CD4-positive, alpha-beta T cell (primary cell): ENCODE measurements around the gene HLA-DOA. TPM values are rescaled to one million over a fixed set of nuclear protein-coding genes. Genes with fewer than 3 reads are reported as not detected.

Source experiments
- ATAC-seq: fragments of 200-7000 bp; cut with Tn5 transposase; one replicate; pipeline ENCODE4 v1.10.0; 2022; ENCODE audit warnings: mild to moderate bottlenecking; ENCODE audit not compliant: poor library complexity
- CTCF ChIA-PET: fragments of 350-600 bp; sonication (Branson Sonifier 250); formaldehyde crosslinking; loops from one replicate; lab custom pipeline; 2021; ENCODE audit warnings: antibody characterized with exemption, inconsistent platforms; lab: Charles Lee
- POLR2A ChIA-PET: fragments of 350-600 bp; sonication (Branson Sonifier 250); formaldehyde crosslinking; loops from one replicate; lab custom pipeline; 2021; ENCODE audit warnings: antibody characterized with exemption, inconsistent platforms; lab: Charles Lee
- DNase-seq, 14 experiments: peaks; one replicate each; pipeline ENCODE4 v3.0.0-alpha.2; 2013 to 2020; ENCODE audit warnings: mixed read lengths in 2 of 14
- H3K27ac ChIP-seq, 2 donors: one replicate each; pipeline versions ENCODE4 v1.5.1 to v1.7.0; 2013; ENCODE audit warnings: low read length in 2 of 2, low read depth in 1 of 2, mild to moderate bottlenecking in 1 of 2
- H3K27me3 ChIP-seq, 2 experiments: 1 replicate in 1 of 2; 2 replicates in 1 of 2; pipeline versions ENCODE4 v1.6.1 to v1.7.0; 2013; ENCODE audit warnings: low read length in 2 of 2, control low read depth in 1 of 2, mild to moderate bottlenecking in 1 of 2, moderate library complexity in 1 of 2; ENCODE audit not compliant: insufficient read depth in 2 of 2, control insufficient read depth in 1 of 2
- H3K36me3 ChIP-seq: one replicate; pipeline ENCODE4 v1.6.1; 2013; ENCODE audit warnings: low read length, control low read depth; ENCODE audit not compliant: insufficient read depth
- H3K4me1 ChIP-seq: one replicate; pipeline ENCODE4 v1.6.1; 2013; ENCODE audit warnings: low read length, control low read depth; ENCODE audit not compliant: insufficient read depth
- H3K4me3 ChIP-seq: one replicate; pipeline ENCODE4 v1.5.1; 2013; ENCODE audit warnings: mild to moderate bottlenecking, low read length, moderate library complexity
- H3K9me3 ChIP-seq, 2 experiments: 1 replicate in 1 of 2; 2 replicates in 1 of 2; pipeline versions ENCODE4 v1.6.1 to v1.7.0; 2013; ENCODE audit warnings: low read length in 2 of 2, mild to moderate bottlenecking in 2 of 2, control low read depth in 1 of 2, moderate library complexity in 1 of 2; ENCODE audit not compliant: control insufficient read depth in 1 of 2, insufficient read depth in 1 of 2
- H3K27ac Mint-ChIP-seq: one replicate; pipeline ENCODE4 v1.8.0; 2020; ENCODE audit warnings: mixed read lengths
- H3K27me3 Mint-ChIP-seq: one replicate; pipeline ENCODE4 v1.8.0; 2021; ENCODE audit warnings: mixed read lengths
- H3K36me3 Mint-ChIP-seq: one replicate; pipeline ENCODE4 v1.8.0; 2021; ENCODE audit warnings: low read depth, mixed read lengths
- H3K4me1 Mint-ChIP-seq: one replicate; pipeline ENCODE4 v1.8.0; 2021; ENCODE audit warnings: low read depth, mixed read lengths
- H3K4me3 Mint-ChIP-seq: one replicate; pipeline ENCODE4 v1.8.0; 2020; ENCODE audit warnings: mild to moderate bottlenecking, mixed read lengths
- H3K9me3 Mint-ChIP-seq: one replicate; pipeline ENCODE4 v1.8.0; 2020; ENCODE audit warnings: mixed read lengths
- intact Hi-C, 2 experiments: fragments of 100-400 bp; cut with DNase I in 1 of 2; cut with micrococcal nuclease in 1 of 2; formaldehyde crosslinking; loops; one replicate each; pipeline versions ENCODE4 v1.15.1 to v1.9.0; 2023 to 2025; cut with DNase I, micrococcal nuclease
- total RNA-seq, 174 experiments: library from RNA in 2 of 174; stranded (reverse) in 2 of 174; gene quantifications; one replicate each; pipeline ENCODE4 v1.2.3 and lab custom pipeline; 2021 to 2026
- TF ChIP-seq, protein P1 (sequence below): fragments of 200-600 bp; IDR thresholded peaks from one replicate; pipeline ENCODE4 v1.8.0; 2022; ENCODE audit warnings: antibody characterized with exemption, mild to moderate bottlenecking

Gene HLA-DOA
- total RNA-seq, 2 experiments from 2014 or later, result 5.9 to 6.1 TPM

DNA sequence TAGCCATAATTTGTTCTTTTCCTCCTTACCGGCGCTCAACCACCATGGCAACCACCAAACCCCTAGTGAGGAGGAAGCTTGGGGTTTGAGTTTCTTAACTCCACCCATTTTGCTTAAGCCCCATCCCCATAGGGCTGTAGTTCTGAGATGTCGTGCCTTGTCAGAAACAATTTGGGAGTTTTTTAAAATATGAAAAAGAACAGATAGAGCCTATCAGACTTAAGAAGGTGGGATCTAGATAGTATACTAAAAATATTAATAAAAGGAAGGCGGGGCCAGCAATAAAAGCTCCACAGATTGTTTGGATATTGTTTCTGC, 35.4 kb downstream of the HLA-DOA start:
- peak overlapping the region; percentile 98 for H3K4me3 Mint-ChIP-seq
- DNase-seq (peak in 6 of 14 experiments; percentile 19 to 77 (median 59)), ATAC-seq (no peak)
- H3K27ac Mint-ChIP-seq, result peak overlapping the region; percentile 100
- peaks cover 49% of the 10 kb centered on the region for H3K4me1 Mint-ChIP-seq
- H3K27me3 Mint-ChIP-seq, result no peaks in the 10 kb centered on the region
- Histone ChIP-seq H3K4me1 (peaks cover 65% of the 10 kb centered on the region), H3K27ac (peak overlapping the region; percentile 81 to 87), H3K4me3 (peak overlapping the region; percentile 97), H3K9me3 (no peaks in the 10 kb centered on the region), H3K36me3 (peaks cover 68% of the 10 kb centered on the region), H3K27me3 (no peaks in the 10 kb centered on the region)
- TF ChIP-seq, protein P1, sequence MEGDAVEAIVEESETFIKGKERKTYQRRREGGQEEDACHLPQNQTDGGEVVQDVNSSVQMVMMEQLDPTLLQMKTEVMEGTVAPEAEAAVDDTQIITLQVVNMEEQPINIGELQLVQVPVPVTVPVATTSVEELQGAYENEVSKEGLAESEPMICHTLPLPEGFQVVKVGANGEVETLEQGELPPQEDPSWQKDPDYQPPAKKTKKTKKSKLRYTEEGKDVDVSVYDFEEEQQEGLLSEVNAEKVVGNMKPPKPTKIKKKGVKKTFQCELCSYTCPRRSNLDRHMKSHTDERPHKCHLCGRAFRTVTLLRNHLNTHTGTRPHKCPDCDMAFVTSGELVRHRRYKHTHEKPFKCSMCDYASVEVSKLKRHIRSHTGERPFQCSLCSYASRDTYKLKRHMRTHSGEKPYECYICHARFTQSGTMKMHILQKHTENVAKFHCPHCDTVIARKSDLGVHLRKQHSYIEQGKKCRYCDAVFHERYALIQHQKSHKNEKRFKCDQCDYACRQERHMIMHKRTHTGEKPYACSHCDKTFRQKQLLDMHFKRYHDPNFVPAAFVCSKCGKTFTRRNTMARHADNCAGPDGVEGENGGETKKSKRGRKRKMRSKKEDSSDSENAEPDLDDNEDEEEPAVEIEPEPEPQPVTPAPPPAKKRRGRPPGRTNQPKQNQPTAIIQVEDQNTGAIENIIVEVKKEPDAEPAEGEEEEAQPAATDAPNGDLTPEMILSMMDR, result no peak
- intact Hi-C loops, result loop anchor here in 1 of 2 experiments (5.0 kb wide), 1 partner anchor 1263 kb away; the partner anchor contains the start of gene HMGA1
- ChIA-PET POLR2A (interaction anchor here (0.8 to 12.1 kb wide), 14 partner anchors 8 to 371 kb away, joined by 3 to 444 read pairs (median 67); partner anchors contain the start of genes HLA-DMA, HLA-DMB, PSMB8 and PSMB9), CTCF (interaction anchor here (0.9 to 13.1 kb wide), 6 partner anchors 10 to 135 kb away, joined by 3 to 177 read pairs (median 6); partner anchors contain the start of genes HLA-DMA and TAP2)
- peaks cover 95% of the 10 kb centered on the region for H3K36me3 Mint-ChIP-seq
- H3K9me3 Mint-ChIP-seq, result no peaks in the 10 kb centered on the region

GRCh38 chr6:32973144-32974015, 36.0 kb downstream of the HLA-DOA start:
- Mint-ChIP-seq H3K27me3 (no peaks in the 10 kb centered on the region), H3K9me3 (no peaks in the 10 kb centered on the region), H3K4me3 (peak overlapping the region; percentile 98), H3K27ac (peak overlapping the region; percentile 100), H3K36me3 (peaks cover 92% of the 10 kb centered on the region), H3K4me1 (peaks cover 49% of the 10 kb centered on the region)
- ChIA-PET CTCF (interaction anchor here (0.9 to 13.1 kb wide), 8 partner anchors 9 to 135 kb away, joined by 3 to 177 read pairs (median 8); partner anchors contain the start of genes HLA-DMA, HLA-DMB and TAP2), POLR2A (interaction anchor here (0.8 to 12.1 kb wide), 32 partner anchors 7 to 1110 kb away, joined by 3 to 444 read pairs (median 15); partner anchors contain the start of genes ATF6B, HLA-DMA, HLA-DMB and HSD17B8)
- Histone ChIP-seq H3K4me3 (peak overlapping the region; percentile 97), H3K9me3 (no peaks in the 10 kb centered on the region), H3K27ac (peak overlapping the region; percentile 81 to 87), H3K36me3 (peaks cover 62% of the 10 kb centered on the region), H3K4me1 (peaks cover 61% of the 10 kb centered on the region), H3K27me3 (no peaks in the 10 kb centered on the region)
- DNase-seq (peak in 8 of 14 experiments; percentile 42 to 90 (median 50)), ATAC-seq (no peak)
- TF ChIP-seq, protein P1, result no peak
- intact Hi-C loops, result loop anchor here (2.0 to 5.0 kb wide), 3 partner anchors 79 to 1264 kb away; partner anchors contain the start of genes HMGA1 (in 1 of the 2) and TAP2 (in 1 of the 2)
